ENCODE data around the gene UBE3B. TPM values are rescaled to one million over a fixed set of nuclear protein-coding genes. Genes with fewer than 3 reads are reported as not detected.

Gene UBE3B
- total RNA-seq, 1 donor from 2014 or later: 39.1 TPM

DNA sequence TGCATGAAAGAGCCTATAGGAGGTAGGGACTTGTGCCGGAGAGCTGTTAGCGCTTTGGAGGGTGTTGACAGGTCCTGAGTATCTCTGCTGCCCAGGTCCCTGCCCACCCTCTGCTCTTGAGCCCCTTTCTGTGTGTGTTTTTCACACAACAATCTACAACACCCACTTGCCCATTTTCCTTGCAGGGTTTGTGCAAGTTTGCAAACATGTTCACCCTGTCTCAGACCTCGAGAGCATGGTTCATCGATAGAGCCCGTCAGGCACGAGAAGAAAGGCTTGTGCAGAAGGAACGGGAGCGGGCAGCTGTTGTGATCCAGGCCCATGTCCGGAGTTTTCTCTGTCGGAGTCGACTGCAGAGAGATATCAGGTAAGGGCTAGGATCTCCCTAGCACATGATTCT lies 5.9 kb downstream of the UBE3B start:
- DNase-seq: no peak
- Histone ChIP-seq H3K27me3 (no peaks in the 10 kb centered on the region), H3K9me3 (no peaks in the 10 kb centered on the region), H3K27ac (no peak overlapping the region), H3K36me3 (peaks cover 53% of the 10 kb centered on the region), H3K4me1 (peaks cover 12% of the 10 kb centered on the region), H3K4me3 (no peak overlapping the region)
- no peak for ATAC-seq
- intact Hi-C loops (cut with DNase I): no loop called here
- TF ChIP-seq, protein P1, sequence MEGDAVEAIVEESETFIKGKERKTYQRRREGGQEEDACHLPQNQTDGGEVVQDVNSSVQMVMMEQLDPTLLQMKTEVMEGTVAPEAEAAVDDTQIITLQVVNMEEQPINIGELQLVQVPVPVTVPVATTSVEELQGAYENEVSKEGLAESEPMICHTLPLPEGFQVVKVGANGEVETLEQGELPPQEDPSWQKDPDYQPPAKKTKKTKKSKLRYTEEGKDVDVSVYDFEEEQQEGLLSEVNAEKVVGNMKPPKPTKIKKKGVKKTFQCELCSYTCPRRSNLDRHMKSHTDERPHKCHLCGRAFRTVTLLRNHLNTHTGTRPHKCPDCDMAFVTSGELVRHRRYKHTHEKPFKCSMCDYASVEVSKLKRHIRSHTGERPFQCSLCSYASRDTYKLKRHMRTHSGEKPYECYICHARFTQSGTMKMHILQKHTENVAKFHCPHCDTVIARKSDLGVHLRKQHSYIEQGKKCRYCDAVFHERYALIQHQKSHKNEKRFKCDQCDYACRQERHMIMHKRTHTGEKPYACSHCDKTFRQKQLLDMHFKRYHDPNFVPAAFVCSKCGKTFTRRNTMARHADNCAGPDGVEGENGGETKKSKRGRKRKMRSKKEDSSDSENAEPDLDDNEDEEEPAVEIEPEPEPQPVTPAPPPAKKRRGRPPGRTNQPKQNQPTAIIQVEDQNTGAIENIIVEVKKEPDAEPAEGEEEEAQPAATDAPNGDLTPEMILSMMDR (IDR thresholded peaks at IDR 0.05): no peak

DNA sequence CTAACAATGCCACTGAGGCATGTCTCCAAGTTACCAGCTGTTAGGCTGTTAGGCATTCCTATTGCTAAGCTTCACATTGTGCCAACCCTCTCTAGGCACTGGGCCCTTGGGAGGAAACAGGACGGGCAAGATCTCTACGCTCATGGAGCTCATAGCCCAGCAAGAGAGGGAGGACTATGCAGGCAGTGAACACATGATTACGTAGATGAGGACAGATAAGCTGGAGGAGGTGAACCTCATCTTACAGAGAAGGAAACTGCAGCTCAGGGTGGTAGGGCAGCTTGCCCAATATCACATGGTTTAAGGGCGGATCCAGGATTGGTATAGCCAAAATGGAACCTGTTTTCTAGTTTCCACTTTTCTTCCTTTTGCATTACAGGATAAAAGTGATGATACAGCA lies 7.8 kb downstream of the UBE3B start:
- intact Hi-C loops (cut with DNase I): no loop called here
- peaks cover 71% of the 10 kb centered on the region for H3K36me3 ChIP-seq

DNA sequence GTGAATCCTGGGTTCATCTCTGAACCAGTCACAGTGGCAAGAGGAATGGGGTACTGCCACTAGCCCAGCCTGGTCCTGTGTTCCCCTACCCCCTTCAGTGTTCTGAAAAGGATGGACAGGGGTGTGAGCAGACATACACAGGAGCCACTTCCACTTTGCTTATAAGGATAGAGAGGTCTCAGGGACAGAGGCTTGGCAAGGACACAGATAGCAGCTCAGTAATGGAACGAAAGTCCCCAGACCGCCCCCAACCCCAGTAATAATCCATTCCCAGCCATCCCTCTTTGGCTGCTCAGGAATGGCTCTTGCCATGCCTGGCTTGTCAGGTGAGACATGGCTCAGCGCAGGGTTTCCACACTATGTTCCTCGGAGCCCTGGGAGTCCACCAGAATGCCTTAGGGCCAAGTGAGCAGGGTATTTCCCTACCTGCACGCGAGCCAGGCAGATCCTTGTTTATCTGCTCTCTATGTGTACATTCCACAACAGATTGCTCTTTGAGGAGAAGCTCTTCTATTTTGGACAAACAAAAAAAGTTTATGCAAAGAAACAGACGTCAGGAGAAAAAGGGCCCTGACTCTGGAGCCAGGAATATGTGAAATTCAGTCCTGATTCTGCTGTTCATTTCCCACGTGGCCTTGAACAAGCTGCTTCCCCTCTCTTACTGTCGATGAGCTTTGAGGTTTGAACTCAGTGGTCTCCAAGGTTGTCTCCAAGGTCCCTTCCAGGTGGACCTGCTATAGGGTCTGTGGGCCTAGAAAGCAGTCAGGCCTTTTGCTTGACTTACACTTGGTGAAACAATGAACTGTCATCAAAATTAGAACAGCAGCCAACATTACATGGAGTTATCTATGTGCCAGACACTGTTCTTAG lies 10.0 kb downstream of the UBE3B start:
- intact Hi-C loops (cut with DNase I): no loop called here
- Histone ChIP-seq H3K27me3 (no peaks in the 10 kb centered on the region), H3K4me1 (no peaks in the 10 kb centered on the region), H3K4me3 (no peak overlapping the region), H3K9me3 (no peaks in the 10 kb centered on the region), H3K27ac (no peak overlapping the region), H3K36me3 (peaks cover 93% of the 10 kb centered on the region)
- DNase-seq (no peak), ATAC-seq (no peak)
- TF ChIP-seq, protein P1 (IDR thresholded peaks at IDR 0.05): no peak

More for the DNA sequence above, 7.8 kb downstream of the UBE3B start:
- TF ChIP-seq, protein P1 (IDR thresholded peaks at IDR 0.05): no peak
- Histone ChIP-seq H3K27ac (no peak overlapping the region), H3K27me3 (no peaks in the 10 kb centered on the region), H3K4me1 (no peaks in the 10 kb centered on the region), H3K9me3 (no peaks in the 10 kb centered on the region), H3K4me3 (no peak overlapping the region)
- ATAC-seq (no peak), DNase-seq (no peak)

DNA sequence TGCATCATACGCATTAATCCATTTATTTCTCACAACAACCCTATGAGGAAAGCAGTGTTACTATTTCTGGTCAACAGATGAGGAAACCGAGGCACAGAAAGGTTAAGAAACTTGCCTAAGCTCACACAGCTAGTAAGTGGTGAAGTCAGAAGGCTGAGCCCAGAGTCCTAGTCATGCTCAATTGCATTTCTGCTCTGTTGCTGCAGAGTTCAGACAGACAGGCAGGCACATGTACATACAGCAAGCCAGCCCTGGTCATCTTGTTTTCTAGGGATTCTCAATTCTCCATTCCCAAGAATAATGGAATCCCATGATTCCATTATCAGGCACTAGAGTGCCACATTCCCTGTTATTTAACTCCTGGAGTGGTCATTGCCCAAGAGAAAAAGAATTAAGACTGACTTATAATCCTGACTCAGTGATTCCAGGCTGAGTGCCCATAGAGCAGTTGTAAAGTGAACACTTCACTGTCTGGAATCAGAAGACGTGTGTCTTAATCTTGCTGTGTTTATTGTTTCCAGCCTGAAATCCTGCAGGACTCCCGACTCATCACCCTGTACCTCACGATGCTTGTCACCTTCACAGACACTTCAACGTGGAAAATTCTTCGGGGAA lies 10.7 kb downstream of the UBE3B start:
- Histone ChIP-seq H3K4me1 (no peaks in the 10 kb centered on the region), H3K4me3 (no peak overlapping the region), H3K27ac (no peak overlapping the region), H3K27me3 (no peaks in the 10 kb centered on the region), H3K9me3 (no peaks in the 10 kb centered on the region), H3K36me3 (peaks cover 100% of the 10 kb centered on the region)
- no peak for DNase-seq
- TF ChIP-seq, protein P1 (IDR thresholded peaks at IDR 0.05): no peak
- intact Hi-C loops (cut with DNase I): no loop called here
- no peak for ATAC-seq

DNA sequence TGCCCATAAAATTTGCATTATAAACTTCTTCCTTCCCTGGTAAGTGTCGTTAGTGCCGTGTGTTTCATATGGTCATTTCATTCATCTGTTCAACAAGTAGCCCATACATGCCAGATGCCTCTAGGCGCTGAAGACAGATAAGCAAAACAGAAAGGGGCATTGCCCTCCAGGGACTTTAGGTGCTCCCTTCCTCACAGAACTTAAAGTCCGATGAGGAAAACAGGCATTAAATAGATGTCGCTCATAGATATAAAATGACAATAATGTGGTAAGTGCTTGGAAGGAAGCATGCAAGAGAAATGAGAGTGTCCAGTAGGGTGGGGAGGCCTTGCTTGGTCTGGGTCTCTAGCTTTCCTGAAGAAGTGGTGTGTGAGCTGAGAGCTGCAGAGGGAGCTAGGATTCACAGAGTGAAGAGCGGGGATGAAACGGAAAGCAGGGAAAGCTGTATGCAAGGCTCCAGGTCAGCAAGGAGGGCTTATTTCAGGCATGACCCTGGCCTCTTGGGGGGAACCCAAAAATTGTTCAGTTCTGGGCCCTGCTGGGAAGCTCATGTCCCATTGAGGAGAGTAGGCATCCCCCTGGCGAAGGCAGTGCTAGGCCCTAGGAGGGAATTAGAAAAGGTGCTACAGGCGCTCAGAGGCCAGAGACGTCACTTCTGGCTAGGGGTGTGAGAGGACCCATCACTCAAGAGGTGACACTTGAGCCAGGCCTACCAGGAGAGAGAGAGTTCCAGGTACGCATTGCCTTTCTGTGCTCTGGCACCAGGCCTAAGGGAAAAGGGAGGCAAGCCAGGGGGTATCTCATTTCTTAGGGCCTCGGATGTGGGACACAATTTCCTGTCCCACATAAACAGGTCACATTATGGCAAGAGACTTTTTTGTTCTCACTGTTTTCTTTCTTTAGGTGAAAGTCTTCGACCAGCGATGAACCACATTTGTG lies 11.9 kb downstream of the UBE3B start:
- no peaks in the 10 kb centered on the region for H3K27me3 ChIP-seq
- intact Hi-C loops (cut with DNase I): no loop called here
- H3K27ac ChIP-seq: no peak overlapping the region
- ATAC-seq (no peak), DNase-seq (no peak)
- no peak overlapping the region for H3K4me3 ChIP-seq
- H3K9me3 ChIP-seq: no peaks in the 10 kb centered on the region
- TF ChIP-seq, protein P1 (IDR thresholded peaks at IDR 0.05): no peak
- peaks cover 99% of the 10 kb centered on the region for H3K36me3 ChIP-seq
- no peaks in the 10 kb centered on the region for H3K4me1 ChIP-seq

All from upper lobe of right lung (tissue), 1 donor.